CD14-positive monocyte (primary cell): ENCODE results near the gene NUDT22. TPM values are rescaled to one million over a fixed set of nuclear protein-coding genes. Genes with fewer than 3 reads are reported as not detected.

Experiments
- DNase-seq, 3 donors: peaks; one replicate each; pipeline ENCODE4 v3.0.0-alpha.2; 2011 to 2022
- H2AFZ ChIP-seq: 2 replicates; pipeline ENCODE4 v1.6.0; 2012; ENCODE audit warnings: mild to moderate bottlenecking, low read depth, low read length, inconsistent platforms; ENCODE audit not compliant: insufficient read depth, poor library complexity, severe bottlenecking
- H3K27ac ChIP-seq, 2 donors: 1 replicate in 1 of 2; 2 replicates in 1 of 2; pipeline ENCODE4 v1.5.1; 2012 to 2013; ENCODE audit warnings: low read length in 2 of 2, control low read depth in 1 of 2, inconsistent platforms in 1 of 2, low read depth in 1 of 2, mild to moderate bottlenecking in 1 of 2
- H3K27me3 ChIP-seq, 2 donors: one replicate each; pipeline versions ENCODE4 v1.6.0 to v1.6.1; 2011 to 2013; ENCODE audit warnings: low read length in 2 of 2; ENCODE audit not compliant: control insufficient read depth in 2 of 2, insufficient read depth in 2 of 2
- H3K36me3 ChIP-seq, 2 donors: replicated peaks in 1 of 2; 1 replicate in 1 of 2; 2 replicates in 1 of 2; pipeline versions ENCODE4 v1.5.1 to v1.6.1; 2012 to 2013; ENCODE audit warnings: low read length in 2 of 2, control low read depth in 1 of 2, inconsistent platforms in 1 of 2, mild to moderate bottlenecking in 1 of 2; ENCODE audit not compliant: insufficient read depth in 2 of 2, control insufficient read depth in 1 of 2
- H3K4me1 ChIP-seq, 2 donors: 1 replicate in 1 of 2; 2 replicates in 1 of 2; pipeline versions ENCODE4 v1.5.1 to v1.6.1; 2012 to 2013; ENCODE audit warnings: low read length in 2 of 2, control low read depth in 1 of 2, inconsistent platforms in 1 of 2, mild to moderate bottlenecking in 1 of 2, moderate library complexity in 1 of 2; ENCODE audit not compliant: insufficient read depth in 2 of 2, control insufficient read depth in 1 of 2
- H3K4me2 ChIP-seq: replicated peaks from 2 replicates; pipeline ENCODE3; 2012; ENCODE audit warnings: low read length, moderate library complexity, mild to moderate bottlenecking; ENCODE audit not compliant: poor library complexity, severe bottlenecking; ENCODE audit errors: extremely low read depth
- H3K4me3 ChIP-seq, 3 experiments: fragments of 200-600 bp in 1 of 3; sonication (generic) in 1 of 3; replicated peaks in 1 of 3; 1 replicate in 2 of 3; 2 replicates in 1 of 3; pipeline ENCODE4 v1.5.1; 2011 to 2013; ENCODE audit warnings: low read length in 3 of 3, mild to moderate bottlenecking in 3 of 3, control low read depth in 2 of 3, low read depth in 2 of 3, inconsistent platforms in 1 of 3, moderate library complexity in 1 of 3
- H3K79me2 ChIP-seq: 2 replicates; pipeline ENCODE4 v1.6.0; 2012; ENCODE audit warnings: mild to moderate bottlenecking, control low read depth, inconsistent platforms, low read length, moderate library complexity; ENCODE audit not compliant: insufficient read depth
- H3K9ac ChIP-seq: 2 replicates; pipeline ENCODE4 v1.6.0; 2017; ENCODE audit warnings: low read length, mild to moderate bottlenecking; ENCODE audit not compliant: insufficient read depth, poor library complexity, severe bottlenecking
- H3K9me3 ChIP-seq, 2 donors: replicated peaks in 1 of 2; 1 replicate in 1 of 2; 2 replicates in 1 of 2; pipeline versions ENCODE4 v1.5.1 to v1.6.1; 2012 to 2013; ENCODE audit warnings: low read length in 2 of 2, control low read depth in 1 of 2; ENCODE audit not compliant: control insufficient read depth in 1 of 2, insufficient read depth in 1 of 2
- H4K20me1 ChIP-seq: 2 replicates; pipeline ENCODE4 v1.6.0; 2012; ENCODE audit warnings: mild to moderate bottlenecking, low read length, control low read depth, moderate library complexity; ENCODE audit not compliant: insufficient read depth
- H3K27ac Mint-ChIP-seq, 7 donors: one replicate each; pipeline ENCODE4 v1.8.0; 2020; ENCODE audit warnings: mild to moderate bottlenecking in 7 of 7, mixed read lengths in 7 of 7, moderate library complexity in 6 of 7, inconsistent platforms in 2 of 7
- H3K27me3 Mint-ChIP-seq, 3 donors: one replicate each; pipeline ENCODE4 v1.8.0; 2021 to 2022; ENCODE audit warnings: low read depth in 3 of 3, mild to moderate bottlenecking in 3 of 3, mixed read lengths in 3 of 3, moderate library complexity in 3 of 3, inconsistent platforms in 1 of 3
- H3K36me3 Mint-ChIP-seq, 2 donors: one replicate each; pipeline ENCODE4 v1.8.0; 2020; ENCODE audit warnings: mixed read lengths in 2 of 2, inconsistent platforms in 1 of 2, mild to moderate bottlenecking in 1 of 2
- H3K4me1 Mint-ChIP-seq: one replicate; pipeline ENCODE4 v1.8.0; 2020; ENCODE audit warnings: mild to moderate bottlenecking, mixed read lengths
- H3K4me3 Mint-ChIP-seq, 2 donors: one replicate each; pipeline ENCODE4 v1.8.0; 2020; ENCODE audit warnings: mild to moderate bottlenecking in 2 of 2, mixed read lengths in 2 of 2, moderate library complexity in 1 of 2
- H3K9me3 Mint-ChIP-seq, 7 donors: one replicate each; pipeline ENCODE4 v1.8.0; 2020 to 2022; ENCODE audit warnings: mixed read lengths in 7 of 7, mild to moderate bottlenecking in 6 of 7, moderate library complexity in 6 of 7, inconsistent platforms in 2 of 7
- CTCF ChIP-seq: fragments of 200-600 bp; IDR thresholded peaks from one replicate; pipeline ENCODE4 v1.8.0; 2022; ENCODE audit warnings: antibody characterized with exemption, mild to moderate bottlenecking
- WGBS: methylation state at CpG from one replicate; pipeline ENCODE4 v1.1.5; 2013; ENCODE audit warnings: missing lambda C conversion rate; ENCODE audit not compliant: insufficient coverage; 5-methylcytosine and 5-hydroxymethylcytosine counted together
- intact Hi-C, 2 donors: fragments of 100-400 bp; cut with micrococcal nuclease; formaldehyde crosslinking; loops; one replicate each; pipeline versions ENCODE4 v1.15.0 to v1.15.1; 2023
- polyA plus RNA-seq, 3 donors: library from polyadenylated mRNA; depleted of rRNA in 1 of 3; unstranded in 2 of 3; stranded (reverse) in 1 of 3; fragments of 300-500 nt in 2 of 3; fragments of >200 nt in 1 of 3; fragmentation: Illumina TruSeq in 2 of 3; gene quantifications; 1 replicate in 2 of 3; 2 replicates in 1 of 3; pipeline ENCODE4 v1.2.3, GENCODE V29; 2012 to 2021

NUDT22 gene
- polyA plus RNA-seq, 3 donors = 47.9 to 86.1 (median 56.1) TPM

DNA sequence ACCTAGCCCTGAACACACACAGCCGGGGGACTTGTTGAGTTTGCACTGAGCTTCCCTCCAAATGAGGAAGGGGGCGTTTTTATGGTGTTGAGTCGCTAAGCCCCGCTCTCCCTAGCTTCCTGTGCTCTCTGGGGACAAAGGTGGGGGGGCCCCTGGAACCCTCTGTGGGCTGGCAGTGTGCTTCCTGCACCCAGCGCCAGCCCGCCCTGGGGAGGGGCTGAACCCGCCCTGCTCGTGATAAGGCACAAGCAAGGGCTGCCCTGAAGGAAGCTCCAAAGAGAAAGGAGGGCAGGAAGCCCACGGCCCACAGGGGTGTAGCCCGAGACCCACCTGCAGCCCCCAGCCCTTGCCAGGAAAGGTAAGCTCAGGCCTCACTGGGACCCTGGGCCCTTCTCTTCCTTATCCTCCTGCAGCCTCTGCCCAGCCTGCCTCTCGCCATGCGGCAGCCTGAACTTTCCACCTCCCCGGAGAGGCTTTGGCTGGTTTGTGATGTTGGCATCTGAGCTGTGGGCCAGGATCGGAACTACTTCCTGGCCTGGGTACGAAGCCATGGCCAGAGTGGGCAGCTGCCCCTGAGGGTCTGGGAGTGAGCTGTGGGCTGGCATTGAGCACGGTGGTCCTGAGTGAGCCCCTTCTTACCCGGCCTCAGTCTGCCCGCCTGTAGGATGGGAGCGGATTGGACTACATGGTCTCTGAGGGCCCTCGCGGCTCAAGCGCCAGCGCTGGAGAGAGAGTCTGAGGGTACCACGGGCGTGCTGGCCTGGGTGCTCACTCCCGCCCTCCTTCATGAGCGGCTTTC lies 19.4 kb upstream of the NUDT22 start, which contains the start of gene FERMT3:
FERMT3 (plus strand) TSS at position 265 of the 799 bp plus-strand sequence. CDS start 644 bp downstream, outside the sequence.
- peak within 1 kb of the TSS; percentile 98 for H3K4me3 Mint-ChIP-seq
- Histone ChIP-seq H3K79me2 (peaks cover 59% of the 10 kb centered on the region), H3K4me3 (peak within 1 kb of the TSS; percentile 62 to 100 (median 98)), H3K27ac (peak within 1 kb of the TSS; percentile 98 to 99), H3K27me3 (no peaks in the 10 kb centered on the region), H3K4me2 (peak within 1 kb of the TSS; percentile 94), H3K4me1 (peaks cover 43 to 55% of the 10 kb centered on the region in 2 donors), H3K9me3 (no peaks in the 10 kb centered on the region), H4K20me1 (peaks cover 45% of the 10 kb centered on the region), H2AFZ (peak within 1 kb of the TSS; percentile 18), H3K9ac (peak within 1 kb of the TSS; percentile 97), H3K36me3 (peaks cover 59 to 61% of the 10 kb centered on the region in 2 donors)
- H3K27ac Mint-ChIP-seq = peak within 1 kb of the TSS; percentile 97 to 99 (median 98)
- peaks cover 58 to 61% of the 10 kb centered on the region in 2 donors for H3K36me3 Mint-ChIP-seq
- H3K4me1 Mint-ChIP-seq = peaks cover 45% of the 10 kb centered on the region
- TF ChIP-seq CTCF = no peak
- intact Hi-C loops = loop anchor here (1.0 to 5.0 kb wide), 4 partner anchors 20 to 99 kb away; partner anchors contain the start of genes ESRRA (in 2 of the 2), FKBP2 (in 2 of the 2), NUDT22 (in 1 of the 2) and TRPT1 (in 1 of the 2)
- H3K27me3 Mint-ChIP-seq = no peaks in the 10 kb centered on the region
- 1% methylated on average over 22 of the region's 27 CpGs for WGBS
- peak; percentile 73 to 83 (median 80) for DNase-seq
- H3K9me3 Mint-ChIP-seq = peaks cover 0 to 1% (median 0%) of the 10 kb centered on the region in 7 donors

DNA sequence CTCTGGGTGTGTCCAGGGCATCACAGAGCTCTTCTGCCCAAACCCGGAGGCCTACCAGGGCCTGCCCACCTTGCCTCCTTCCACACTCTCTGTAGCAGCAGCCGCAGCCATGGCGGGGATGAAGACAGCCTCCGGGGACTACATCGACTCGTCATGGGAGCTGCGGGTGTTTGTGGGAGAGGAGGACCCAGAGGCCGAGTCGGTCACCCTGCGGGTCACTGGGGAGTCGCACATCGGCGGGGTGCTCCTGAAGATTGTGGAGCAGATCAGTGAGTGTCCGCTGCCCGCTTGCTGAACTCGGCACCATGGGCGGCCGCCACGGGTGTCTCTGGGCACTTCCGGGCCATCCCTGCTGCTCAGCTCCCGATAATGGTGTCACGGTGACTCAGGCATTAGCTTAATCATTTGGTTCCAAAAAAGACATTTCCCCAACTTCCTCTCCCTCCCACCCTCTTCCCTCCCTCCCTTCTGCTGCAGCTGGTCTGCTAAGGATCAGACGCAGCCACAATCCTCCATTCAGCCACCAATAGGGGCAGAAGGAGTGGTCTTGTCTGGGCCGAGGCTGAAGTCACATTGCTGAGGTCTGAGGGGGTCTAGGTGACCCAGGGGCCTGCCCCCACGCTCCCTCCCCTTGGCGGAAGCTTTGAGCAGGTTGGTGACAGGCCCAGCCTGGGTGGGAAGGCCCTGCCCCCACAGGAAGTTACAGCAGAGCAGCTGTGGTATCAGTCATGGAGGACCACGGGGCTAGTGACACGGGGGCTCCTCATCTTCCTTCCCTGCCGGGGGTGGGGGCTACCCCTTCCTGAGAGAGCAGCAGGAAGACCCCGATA lies 18.6 kb upstream of the NUDT22 start:
- peaks cover 59 to 61% of the 10 kb centered on the region in 2 donors for H3K36me3 Mint-ChIP-seq
- peaks cover 48% of the 10 kb centered on the region for H3K4me1 Mint-ChIP-seq
- peak overlapping the region; percentile 98 to 99 for H3K27ac ChIP-seq
- H3K4me2 ChIP-seq = peak overlapping the region; percentile 94
- H3K27me3 Mint-ChIP-seq = no peaks in the 10 kb centered on the region
- no peaks in the 10 kb centered on the region for H3K27me3 ChIP-seq
- H3K4me3 Mint-ChIP-seq = peak overlapping the region; percentile 98
- intact Hi-C loops = loop anchor here (1.0 to 5.0 kb wide), 3 partner anchors 19 to 97 kb away; partner anchors contain the start of genes FKBP2 (in 2 of the 2), ESRRA (in 1 of the 2), NUDT22 (in 1 of the 2) and TRPT1 (in 1 of the 2)
- H3K4me3 ChIP-seq = peak overlapping the region; percentile 62 to 100 (median 98)
- H3K9me3 ChIP-seq = no peaks in the 10 kb centered on the region
- H3K27ac Mint-ChIP-seq = peak overlapping the region; percentile 97 to 99 (median 98)
- peak overlapping the region; percentile 18 for H2AFZ ChIP-seq
- WGBS = 0% methylated on average over 26 of the region's 30 CpGs
- H3K79me2 ChIP-seq = peaks cover 63% of the 10 kb centered on the region
- no peak for TF ChIP-seq CTCF
- peak overlapping the region; percentile 97 for H3K9ac ChIP-seq
- peaks cover 53% of the 10 kb centered on the region for H4K20me1 ChIP-seq
- peaks cover 43 to 55% of the 10 kb centered on the region in 2 donors for H3K4me1 ChIP-seq
- H3K36me3 ChIP-seq = peaks cover 60 to 61% of the 10 kb centered on the region in 2 donors
- DNase-seq = peak; percentile 89 to 92 (median 92)
- peaks cover 0 to 1% (median 0%) of the 10 kb centered on the region in 7 donors for H3K9me3 Mint-ChIP-seq
